ENCODE measurements around the gene P2RX6.

Gene P2RX6

DNA sequence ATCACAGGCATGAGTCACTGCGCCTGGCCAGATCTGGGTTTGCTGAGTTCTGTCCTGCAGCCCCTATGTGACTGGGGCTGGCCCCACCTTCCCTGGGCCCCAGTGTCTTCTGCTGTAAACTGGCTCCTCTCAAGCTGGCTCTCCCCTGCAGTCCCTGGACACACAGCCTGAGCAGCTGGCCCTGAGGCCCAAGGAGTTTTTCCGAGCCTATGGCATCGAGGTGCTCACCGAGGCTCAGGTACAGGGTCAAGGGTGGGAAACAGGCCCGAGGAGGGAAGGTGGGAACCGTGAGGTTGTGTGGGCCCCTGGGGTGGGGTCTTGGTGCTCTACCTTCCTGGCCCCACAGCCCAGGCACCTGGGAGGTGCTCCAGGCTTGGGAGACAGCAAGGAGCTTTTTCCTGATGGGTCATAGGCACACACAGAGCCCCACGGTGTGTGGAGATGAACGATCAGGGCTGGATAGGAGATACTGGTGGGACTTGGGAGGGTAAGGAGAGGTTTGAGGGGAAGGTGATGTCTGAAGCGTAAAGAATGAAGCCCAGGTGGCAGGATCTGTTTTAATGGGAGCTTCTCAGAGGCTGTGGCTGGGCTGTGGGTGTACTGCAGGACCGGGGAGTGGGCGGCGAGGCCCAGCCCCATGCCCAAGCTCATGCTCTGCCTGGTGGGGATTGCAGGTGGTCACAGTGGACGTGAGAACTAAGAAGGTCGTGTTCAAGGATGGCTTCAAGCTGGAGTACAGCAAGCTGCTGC is 39.2 kb upstream of the P2RX6 start:
- H3K9me3 ChIP-seq (ENCODE audit: insufficient read depth, low read depth, low read length): no peaks in the 10 kb centered on the region
- no peak overlapping the region for H3K9ac ChIP-seq (ENCODE audit: low read depth, low read length, poor library complexity, severe bottlenecking)
- no peaks in the 10 kb centered on the region for H3K27me3 ChIP-seq (ENCODE audit: insufficient read depth, low read length, poor library complexity, severe bottlenecking)
- H3K36me3 ChIP-seq (ENCODE audit: insufficient read depth, low read length): no peaks in the 10 kb centered on the region
- H3K79me2 ChIP-seq (ENCODE audit: insufficient read depth, low read length): no peaks in the 10 kb centered on the region
- H2AFZ ChIP-seq (ENCODE audit: low read length): no peak overlapping the region
- H3K4me1 ChIP-seq (ENCODE audit: insufficient read depth, low read length, poor library complexity, severe bottlenecking): no peaks in the 10 kb centered on the region
- no peaks in the 10 kb centered on the region for H3F3A ChIP-seq (ENCODE audit: low read depth)
- no peak overlapping the region for H3K4me3 ChIP-seq (ENCODE audit: low read length, poor library complexity, severe bottlenecking)
- no peaks in the 10 kb centered on the region for H4K20me1 ChIP-seq (ENCODE audit: insufficient read depth, low read length, poor library complexity, severe bottlenecking)
- no peak overlapping the region for H3K4me2 ChIP-seq (ENCODE audit: low read depth, low read length, poor library complexity, severe bottlenecking)
- no peaks in the 10 kb centered on the region for H3K9me2 ChIP-seq (replicated peaks; ENCODE audit: low read depth, low read length)
- no peak for TF ChIP-seq EZH2phosphoT487 (IDR thresholded peaks at IDR 0.05; ENCODE audit: borderline replicate concordance)

DNA sequence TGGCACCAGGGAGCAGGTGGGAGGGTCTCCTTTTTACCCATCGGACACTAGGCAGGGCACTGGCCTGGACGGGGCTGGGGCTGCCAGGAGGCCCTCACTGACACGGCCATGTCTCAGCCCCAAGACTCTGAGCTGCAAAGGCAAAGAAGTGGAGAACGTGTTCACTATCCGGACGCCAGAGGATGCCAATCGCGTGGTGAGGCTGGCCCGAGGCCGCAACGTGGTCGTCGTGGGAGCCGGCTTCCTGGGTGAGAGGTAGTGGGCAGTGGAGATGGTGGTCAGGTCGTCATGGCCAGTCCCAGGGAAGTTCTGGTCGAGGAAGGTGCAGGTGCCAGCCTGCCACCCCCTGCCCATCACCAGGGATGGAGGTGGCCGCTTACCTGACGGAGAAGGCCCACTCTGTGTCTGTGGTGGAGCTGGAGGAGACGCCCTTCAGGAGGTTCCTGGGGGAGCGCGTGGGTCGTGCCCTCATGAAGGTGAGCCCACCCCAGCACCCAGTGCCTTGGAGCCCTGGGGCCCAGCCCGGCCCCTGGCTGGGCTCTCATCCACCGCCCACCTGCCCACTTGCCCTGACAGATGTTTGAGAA is 38.6 kb upstream of the P2RX6 start:
- H3K9me2 ChIP-seq (replicated peaks; ENCODE audit: low read depth, low read length): no peaks in the 10 kb centered on the region
- H3K36me3 ChIP-seq (ENCODE audit: insufficient read depth, low read length): no peaks in the 10 kb centered on the region
- H3K79me2 ChIP-seq (ENCODE audit: insufficient read depth, low read length): no peaks in the 10 kb centered on the region
- H3F3A ChIP-seq (ENCODE audit: low read depth): no peaks in the 10 kb centered on the region
- no peak overlapping the region for H2AFZ ChIP-seq (ENCODE audit: low read length)
- H3K27me3 ChIP-seq (ENCODE audit: insufficient read depth, low read length, poor library complexity, severe bottlenecking): no peaks in the 10 kb centered on the region
- H3K4me3 ChIP-seq (ENCODE audit: low read length, poor library complexity, severe bottlenecking): no peak overlapping the region
- no peak overlapping the region for H3K4me2 ChIP-seq (ENCODE audit: low read depth, low read length, poor library complexity, severe bottlenecking)
- no peak overlapping the region for H3K9ac ChIP-seq (ENCODE audit: low read depth, low read length, poor library complexity, severe bottlenecking)
- H3K4me1 ChIP-seq (ENCODE audit: insufficient read depth, low read length, poor library complexity, severe bottlenecking): peaks cover 4% of the 10 kb centered on the region
- H4K20me1 ChIP-seq (ENCODE audit: insufficient read depth, low read length, poor library complexity, severe bottlenecking): no peaks in the 10 kb centered on the region
- H3K9me3 ChIP-seq (ENCODE audit: insufficient read depth, low read depth, low read length): no peaks in the 10 kb centered on the region
- no peak for TF ChIP-seq EZH2phosphoT487 (IDR thresholded peaks at IDR 0.05; ENCODE audit: borderline replicate concordance)
- TF ChIP-seq, protein P1, sequence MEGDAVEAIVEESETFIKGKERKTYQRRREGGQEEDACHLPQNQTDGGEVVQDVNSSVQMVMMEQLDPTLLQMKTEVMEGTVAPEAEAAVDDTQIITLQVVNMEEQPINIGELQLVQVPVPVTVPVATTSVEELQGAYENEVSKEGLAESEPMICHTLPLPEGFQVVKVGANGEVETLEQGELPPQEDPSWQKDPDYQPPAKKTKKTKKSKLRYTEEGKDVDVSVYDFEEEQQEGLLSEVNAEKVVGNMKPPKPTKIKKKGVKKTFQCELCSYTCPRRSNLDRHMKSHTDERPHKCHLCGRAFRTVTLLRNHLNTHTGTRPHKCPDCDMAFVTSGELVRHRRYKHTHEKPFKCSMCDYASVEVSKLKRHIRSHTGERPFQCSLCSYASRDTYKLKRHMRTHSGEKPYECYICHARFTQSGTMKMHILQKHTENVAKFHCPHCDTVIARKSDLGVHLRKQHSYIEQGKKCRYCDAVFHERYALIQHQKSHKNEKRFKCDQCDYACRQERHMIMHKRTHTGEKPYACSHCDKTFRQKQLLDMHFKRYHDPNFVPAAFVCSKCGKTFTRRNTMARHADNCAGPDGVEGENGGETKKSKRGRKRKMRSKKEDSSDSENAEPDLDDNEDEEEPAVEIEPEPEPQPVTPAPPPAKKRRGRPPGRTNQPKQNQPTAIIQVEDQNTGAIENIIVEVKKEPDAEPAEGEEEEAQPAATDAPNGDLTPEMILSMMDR (conservative IDR thresholded peaks at IDR 0.05; ENCODE audit: low read length): no peak

DNA sequence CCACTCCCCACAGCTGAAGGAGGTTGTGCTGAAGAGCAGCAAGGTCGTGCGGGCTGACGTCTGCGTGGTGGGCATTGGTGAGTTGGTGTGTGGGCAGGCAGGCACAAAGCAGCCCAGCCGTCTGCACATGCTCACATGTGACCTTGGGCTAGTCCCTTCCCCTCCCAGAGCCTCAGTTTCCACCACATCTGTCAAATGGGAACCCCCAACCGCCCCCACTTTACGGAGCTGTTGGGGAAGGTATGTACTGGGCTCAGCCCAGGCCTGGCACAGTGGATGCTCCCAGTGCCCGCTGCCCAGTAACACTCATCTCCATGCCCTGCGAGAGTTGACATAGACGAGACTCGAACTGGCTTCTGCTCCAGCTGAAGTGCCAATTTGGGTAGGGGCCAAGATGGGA is 37.9 kb upstream of the P2RX6 start:
- Histone ChIP-seq H3K4me3 (ENCODE audit: low read length, poor library complexity, severe bottlenecking) (no peak overlapping the region), H3K79me2 (ENCODE audit: insufficient read depth, low read length) (no peaks in the 10 kb centered on the region), H3K36me3 (ENCODE audit: insufficient read depth, low read length) (no peaks in the 10 kb centered on the region), H3K9me3 (ENCODE audit: insufficient read depth, low read depth, low read length) (no peaks in the 10 kb centered on the region), H4K20me1 (ENCODE audit: insufficient read depth, low read length, poor library complexity, severe bottlenecking) (no peaks in the 10 kb centered on the region), H2AFZ (ENCODE audit: low read length) (no peak overlapping the region), H3K4me2 (ENCODE audit: low read depth, low read length, poor library complexity, severe bottlenecking) (no peak overlapping the region), H3K4me1 (ENCODE audit: insufficient read depth, low read length, poor library complexity, severe bottlenecking) (peaks cover 7% of the 10 kb centered on the region), H3K27me3 (ENCODE audit: insufficient read depth, low read length, poor library complexity, severe bottlenecking) (no peaks in the 10 kb centered on the region), H3F3A (ENCODE audit: low read depth) (no peaks in the 10 kb centered on the region), H3K9ac (ENCODE audit: low read depth, low read length, poor library complexity, severe bottlenecking) (no peak overlapping the region), H3K9me2 (replicated peaks; ENCODE audit: low read depth, low read length) (no peaks in the 10 kb centered on the region)
- TF ChIP-seq EZH2phosphoT487 (IDR thresholded peaks at IDR 0.05; ENCODE audit: borderline replicate concordance): no peak

DNA sequence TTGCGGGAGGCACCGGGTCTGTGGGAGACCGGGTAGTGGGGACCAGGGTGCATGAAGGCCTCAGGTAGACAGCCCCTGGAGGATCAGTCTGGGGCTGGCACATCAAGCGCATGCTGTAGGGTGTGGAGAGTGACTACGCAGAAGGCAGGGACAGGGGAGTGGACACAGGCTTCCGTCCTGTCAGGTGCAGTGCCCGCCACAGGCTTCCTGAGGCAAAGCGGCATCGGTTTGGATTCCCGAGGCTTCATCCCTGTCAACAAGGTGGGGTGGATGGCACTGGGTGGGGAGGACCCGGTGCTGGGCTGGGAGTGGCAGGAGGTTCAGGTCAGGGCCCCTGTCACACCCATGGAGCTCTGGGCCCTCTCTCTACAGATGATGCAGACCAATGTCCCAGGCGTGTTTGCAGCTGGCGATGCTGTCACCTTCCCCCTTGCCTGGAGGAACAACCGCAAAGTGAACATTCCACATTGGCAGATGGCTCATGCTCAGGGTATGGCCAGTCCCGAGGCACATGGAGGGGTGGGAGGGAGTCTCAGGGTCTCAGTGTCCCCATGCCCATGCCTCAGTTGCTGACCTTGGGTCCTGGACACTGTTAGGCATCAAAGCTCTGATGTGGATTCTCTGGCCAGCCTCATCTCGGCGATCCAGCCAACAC is 37.3 kb upstream of the P2RX6 start:
- Histone ChIP-seq H3K36me3 (ENCODE audit: insufficient read depth, low read length) (no peaks in the 10 kb centered on the region), H3K4me1 (ENCODE audit: insufficient read depth, low read length, poor library complexity, severe bottlenecking) (peaks cover 7% of the 10 kb centered on the region), H3F3A (ENCODE audit: low read depth) (no peaks in the 10 kb centered on the region), H3K9ac (ENCODE audit: low read depth, low read length, poor library complexity, severe bottlenecking) (no peak overlapping the region), H3K4me3 (ENCODE audit: low read length, poor library complexity, severe bottlenecking) (no peak overlapping the region), H2AFZ (ENCODE audit: low read length) (no peak overlapping the region), H3K9me2 (replicated peaks; ENCODE audit: low read depth, low read length) (no peaks in the 10 kb centered on the region), H3K9me3 (ENCODE audit: insufficient read depth, low read depth, low read length) (no peaks in the 10 kb centered on the region), H3K27me3 (ENCODE audit: insufficient read depth, low read length, poor library complexity, severe bottlenecking) (no peaks in the 10 kb centered on the region), H4K20me1 (ENCODE audit: insufficient read depth, low read length, poor library complexity, severe bottlenecking) (no peaks in the 10 kb centered on the region), H3K79me2 (ENCODE audit: insufficient read depth, low read length) (peaks cover 5% of the 10 kb centered on the region; the same call in 1 of the 2 replicates), H3K4me2 (ENCODE audit: low read depth, low read length, poor library complexity, severe bottlenecking) (no peak overlapping the region)
- TF ChIP-seq, protein P1 (conservative IDR thresholded peaks at IDR 0.05; ENCODE audit: low read length): no peak
- no peak for TF ChIP-seq EZH2phosphoT487 (IDR thresholded peaks at IDR 0.05; ENCODE audit: borderline replicate concordance)

Measured in Loucy (cell line).